HFFc6 (cell line): ENCODE results near the gene SIPA1L3. TPM values are rescaled to one million over a fixed set of nuclear protein-coding genes. Genes with fewer than 3 reads are reported as not detected.

Experiments used
- DNase-seq: peaks from one replicate; pipeline ENCODE4 v3.0.0-alpha.2; 2018
- H3K27ac Mint-ChIP-seq: 2 replicates; pipeline ENCODE4 v1.8.0; 2020; ENCODE audit warnings: mild to moderate bottlenecking, mixed read lengths
- H3K27me3 Mint-ChIP-seq: 2 replicates; pipeline ENCODE4 v1.8.0; 2021; ENCODE audit warnings: mild to moderate bottlenecking, moderate library complexity, mixed read lengths; ENCODE audit not compliant: insufficient read depth
- H3K36me3 Mint-ChIP-seq: 2 replicates; pipeline ENCODE4 v1.8.0; 2021; ENCODE audit warnings: low read depth, mixed read lengths
- H3K4me1 Mint-ChIP-seq: 2 replicates; pipeline ENCODE4 v1.8.0; 2020; ENCODE audit warnings: low read depth, mixed read lengths
- H3K4me3 Mint-ChIP-seq: 2 replicates; pipeline ENCODE4 v1.8.0; 2020; ENCODE audit warnings: mild to moderate bottlenecking, moderate library complexity, mixed read lengths
- H3K9me3 Mint-ChIP-seq: 2 replicates; pipeline ENCODE4 v1.8.0; 2020; ENCODE audit warnings: mild to moderate bottlenecking, mixed read lengths
- total RNA-seq, 6 experiments: library from RNA; stranded (reverse); fragmentation: NEBNext Ultra II Directional; extraction: Animal tissue kit (Norgen Biotek cat#: 25700); gene quantifications; 2 replicates in 1 of 6; 3 replicates in 5 of 6; pipeline ENCODE4 v1.2.3, GENCODE V29; 2021
- TF ChIP-seq, protein P1 (sequence below): fragments of 200-600 bp; sonication (generic); IDR thresholded peaks from 2 replicates; pipeline ENCODE4 v1.5.0; 2021; ENCODE audit warnings: antibody characterized with exemption, mild to moderate bottlenecking

The SIPA1L3 gene
- total RNA-seq, 6 experiments from 2014 or later: 34.0 to 46.7 (median 41.8) TPM

DNA sequence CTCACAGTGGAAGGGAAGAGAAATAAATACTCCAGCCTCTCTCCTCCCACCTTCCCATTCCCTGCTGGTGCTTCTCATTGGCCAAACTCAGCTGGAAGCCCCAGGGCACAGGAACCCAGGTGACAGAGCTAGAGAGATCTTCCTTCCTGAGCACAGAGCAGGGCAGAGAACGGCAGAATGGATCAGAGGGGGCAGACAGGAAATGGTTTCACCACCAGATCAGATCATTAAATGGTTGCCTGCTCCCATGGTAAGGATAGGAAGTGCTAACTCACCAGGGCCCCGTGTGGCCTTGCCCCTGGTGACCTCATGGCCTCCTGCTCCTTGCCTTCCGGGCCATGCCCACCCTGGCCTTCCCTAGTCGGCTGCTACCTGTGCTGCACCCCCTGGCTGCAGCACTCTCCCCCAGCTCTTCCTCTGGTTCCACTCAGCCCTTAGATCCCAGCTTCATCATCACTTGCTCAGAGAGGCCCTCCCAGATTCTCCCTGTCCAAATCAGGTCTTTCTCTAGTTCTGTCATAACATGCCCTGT lies 208.3 kb downstream of the SIPA1L3 start:
- Mint-ChIP-seq H3K36me3 (peaks cover 45% of the 10 kb centered on the region), H3K4me1 (peaks cover 9% of the 10 kb centered on the region), H3K9me3 (no peaks in the 10 kb centered on the region), H3K27ac (peak overlapping the region; percentile 25), H3K27me3 (0 out of 2 replicates have a peak, but pooled peaks cover 1% of the 10 kb centered on the region), H3K4me3 (no peak overlapping the region)
- DNase-seq: no peak
- TF ChIP-seq, protein P1, sequence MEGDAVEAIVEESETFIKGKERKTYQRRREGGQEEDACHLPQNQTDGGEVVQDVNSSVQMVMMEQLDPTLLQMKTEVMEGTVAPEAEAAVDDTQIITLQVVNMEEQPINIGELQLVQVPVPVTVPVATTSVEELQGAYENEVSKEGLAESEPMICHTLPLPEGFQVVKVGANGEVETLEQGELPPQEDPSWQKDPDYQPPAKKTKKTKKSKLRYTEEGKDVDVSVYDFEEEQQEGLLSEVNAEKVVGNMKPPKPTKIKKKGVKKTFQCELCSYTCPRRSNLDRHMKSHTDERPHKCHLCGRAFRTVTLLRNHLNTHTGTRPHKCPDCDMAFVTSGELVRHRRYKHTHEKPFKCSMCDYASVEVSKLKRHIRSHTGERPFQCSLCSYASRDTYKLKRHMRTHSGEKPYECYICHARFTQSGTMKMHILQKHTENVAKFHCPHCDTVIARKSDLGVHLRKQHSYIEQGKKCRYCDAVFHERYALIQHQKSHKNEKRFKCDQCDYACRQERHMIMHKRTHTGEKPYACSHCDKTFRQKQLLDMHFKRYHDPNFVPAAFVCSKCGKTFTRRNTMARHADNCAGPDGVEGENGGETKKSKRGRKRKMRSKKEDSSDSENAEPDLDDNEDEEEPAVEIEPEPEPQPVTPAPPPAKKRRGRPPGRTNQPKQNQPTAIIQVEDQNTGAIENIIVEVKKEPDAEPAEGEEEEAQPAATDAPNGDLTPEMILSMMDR: no peak

DNA sequence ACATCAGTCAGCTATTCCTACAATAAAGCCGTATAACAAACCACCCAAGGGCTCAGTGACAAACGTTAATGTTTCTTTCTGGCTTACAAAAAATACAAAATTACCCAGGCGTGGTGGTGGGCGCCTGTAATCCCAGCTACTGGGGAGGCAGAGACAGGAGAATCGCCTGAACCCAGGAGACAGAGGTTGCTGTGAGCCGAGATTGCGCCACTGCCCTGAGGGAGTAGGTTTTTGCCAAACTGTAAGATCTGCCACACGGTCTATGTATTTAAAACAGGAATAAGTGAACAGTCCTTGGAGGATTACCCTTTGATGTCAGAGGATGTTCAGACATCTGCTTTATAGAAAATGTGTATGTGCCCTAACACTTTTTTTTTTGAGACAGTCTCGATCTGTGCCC lies 211.2 kb downstream of the SIPA1L3 start:
- Mint-ChIP-seq H3K4me1 (peaks cover 9% of the 10 kb centered on the region), H3K36me3 (peaks cover 46% of the 10 kb centered on the region), H3K27me3 (0 out of 2 replicates have a peak, but pooled peaks cover 1% of the 10 kb centered on the region), H3K9me3 (no peaks in the 10 kb centered on the region), H3K4me3 (no peak overlapping the region), H3K27ac (no peak overlapping the region)
- TF ChIP-seq, protein P1: no peak
- DNase-seq: no peak

DNA sequence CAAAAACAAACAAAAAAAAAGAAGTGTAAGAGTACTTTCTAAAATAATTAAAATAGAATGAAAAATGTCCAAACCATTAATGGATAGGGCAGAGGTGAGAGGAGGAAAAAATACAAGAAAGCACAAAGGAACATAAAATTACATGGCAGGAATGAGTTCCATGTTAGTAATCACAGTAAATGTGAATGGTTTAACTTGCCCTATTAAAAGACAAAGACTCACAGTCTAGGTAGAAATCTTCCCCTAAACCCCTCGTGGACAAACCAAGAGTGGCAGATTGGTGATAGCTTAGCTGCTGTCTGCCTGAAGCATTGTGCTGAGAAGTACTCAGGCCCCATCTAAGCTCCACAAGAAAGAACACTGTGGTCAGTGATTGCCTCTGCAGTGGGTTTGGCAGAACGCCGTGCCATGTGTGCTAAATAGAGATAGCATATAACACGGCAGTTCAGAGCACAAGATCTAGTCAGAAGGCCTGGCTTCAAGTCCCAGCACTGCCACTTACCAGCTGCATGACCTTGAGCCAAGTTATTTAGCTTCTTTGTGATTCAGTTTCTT lies 213.5 kb downstream of the SIPA1L3 start:
- TF ChIP-seq, protein P1: no peak
- no peaks in the 10 kb centered on the region for H3K9me3 Mint-ChIP-seq
- no peak for DNase-seq
- peaks cover 43% of the 10 kb centered on the region for H3K36me3 Mint-ChIP-seq
- H3K27ac Mint-ChIP-seq: no peak overlapping the region
- 0 out of 2 replicates have a peak, but pooled peaks cover 1% of the 10 kb centered on the region for H3K27me3 Mint-ChIP-seq
- H3K4me1 Mint-ChIP-seq: peaks cover 5% of the 10 kb centered on the region
- H3K4me3 Mint-ChIP-seq: no peak overlapping the region

DNA sequence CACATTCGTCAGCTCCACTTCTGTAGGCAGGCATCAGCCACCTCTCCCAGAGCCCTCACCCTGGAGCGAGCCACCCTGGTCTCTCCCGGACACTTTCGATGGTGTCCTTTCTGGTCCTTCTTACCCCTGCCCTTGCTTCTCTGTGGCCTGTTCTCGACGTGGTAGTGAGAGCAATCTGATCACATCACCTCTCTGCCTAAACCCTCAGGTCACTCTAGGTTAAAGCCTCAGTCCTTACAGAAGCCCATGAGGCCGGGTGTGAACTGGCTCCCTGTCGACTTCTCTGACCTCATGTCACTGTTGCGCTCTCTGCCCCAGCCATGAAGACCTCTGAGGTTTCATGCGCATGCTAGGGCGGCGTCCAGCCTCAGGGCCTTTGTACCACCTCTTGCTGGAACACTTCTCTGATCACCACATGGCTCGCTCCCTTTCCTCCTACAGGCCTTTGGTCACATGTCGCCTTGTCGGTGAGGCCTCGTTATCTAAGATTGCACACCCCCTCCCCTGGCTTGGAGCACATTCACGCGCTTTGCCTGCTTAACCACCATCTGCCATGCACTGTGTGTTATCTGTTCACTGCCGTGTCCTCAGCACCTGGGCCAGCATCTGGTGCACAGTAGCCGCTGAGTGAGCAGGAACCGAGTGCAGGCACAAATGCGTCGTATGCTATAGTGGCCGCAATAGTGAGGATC lies 215.5 kb downstream of the SIPA1L3 start:
- no peak for DNase-seq
- no peak overlapping the region for H3K4me3 Mint-ChIP-seq
- no peaks in the 10 kb centered on the region for H3K9me3 Mint-ChIP-seq
- no peaks in the 10 kb centered on the region for H3K4me1 Mint-ChIP-seq
- H3K27ac Mint-ChIP-seq: no peak overlapping the region
- TF ChIP-seq, protein P1: no peak
- H3K27me3 Mint-ChIP-seq: 0 out of 2 replicates have a peak, but pooled peaks cover 1% of the 10 kb centered on the region
- peaks cover 42% of the 10 kb centered on the region for H3K36me3 Mint-ChIP-seq

DNA sequence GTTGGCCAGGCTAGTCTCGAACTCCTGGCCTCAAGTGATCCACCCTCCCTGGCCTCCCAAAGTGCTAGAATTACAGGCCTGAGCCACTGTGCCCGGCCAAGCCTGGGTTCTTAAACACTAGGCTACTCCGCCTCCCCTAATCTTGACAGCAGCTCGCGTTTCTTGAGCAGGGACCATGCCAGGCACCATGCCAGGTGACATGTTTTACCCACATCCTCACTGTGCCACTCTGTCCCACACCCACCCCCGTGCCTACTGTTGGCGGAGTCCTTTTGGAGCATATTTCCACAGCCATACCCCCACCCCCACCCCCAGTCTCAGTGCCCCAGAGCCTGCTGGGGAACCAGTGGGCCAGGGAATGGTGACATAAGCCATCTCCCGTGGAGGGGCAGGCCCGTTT lies 218.2 kb downstream of the SIPA1L3 start:
- Mint-ChIP-seq H3K27ac (no peak overlapping the region), H3K9me3 (no peaks in the 10 kb centered on the region), H3K36me3 (peaks cover 22% of the 10 kb centered on the region), H3K4me3 (no peak overlapping the region), H3K27me3 (no peaks in the 10 kb centered on the region), H3K4me1 (no peaks in the 10 kb centered on the region)
- TF ChIP-seq, protein P1: no peak
- DNase-seq: no peak
